Measurements from ENCODE around the gene DOCK9.

DNA sequence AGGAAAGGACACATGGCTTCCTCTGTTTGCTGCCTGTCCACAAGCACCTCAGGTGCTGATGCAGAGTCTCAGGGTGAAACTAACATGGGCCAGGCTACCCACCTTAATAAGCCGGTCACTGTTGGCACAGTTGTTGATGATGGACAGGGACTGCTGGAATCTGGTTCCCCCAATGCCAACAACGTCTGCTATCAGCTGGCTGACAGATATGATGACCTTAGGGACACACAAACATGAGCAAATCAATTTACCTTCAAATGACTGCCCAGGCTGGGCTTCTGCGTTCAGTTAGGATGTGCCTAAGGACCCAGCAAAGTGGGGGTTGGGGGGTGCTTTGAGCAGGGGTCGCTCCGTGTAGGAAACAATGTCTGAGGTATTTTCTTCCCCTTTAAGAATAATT is 148.3 kb downstream of the DOCK9 start:
- TF ChIP-seq, protein P1, sequence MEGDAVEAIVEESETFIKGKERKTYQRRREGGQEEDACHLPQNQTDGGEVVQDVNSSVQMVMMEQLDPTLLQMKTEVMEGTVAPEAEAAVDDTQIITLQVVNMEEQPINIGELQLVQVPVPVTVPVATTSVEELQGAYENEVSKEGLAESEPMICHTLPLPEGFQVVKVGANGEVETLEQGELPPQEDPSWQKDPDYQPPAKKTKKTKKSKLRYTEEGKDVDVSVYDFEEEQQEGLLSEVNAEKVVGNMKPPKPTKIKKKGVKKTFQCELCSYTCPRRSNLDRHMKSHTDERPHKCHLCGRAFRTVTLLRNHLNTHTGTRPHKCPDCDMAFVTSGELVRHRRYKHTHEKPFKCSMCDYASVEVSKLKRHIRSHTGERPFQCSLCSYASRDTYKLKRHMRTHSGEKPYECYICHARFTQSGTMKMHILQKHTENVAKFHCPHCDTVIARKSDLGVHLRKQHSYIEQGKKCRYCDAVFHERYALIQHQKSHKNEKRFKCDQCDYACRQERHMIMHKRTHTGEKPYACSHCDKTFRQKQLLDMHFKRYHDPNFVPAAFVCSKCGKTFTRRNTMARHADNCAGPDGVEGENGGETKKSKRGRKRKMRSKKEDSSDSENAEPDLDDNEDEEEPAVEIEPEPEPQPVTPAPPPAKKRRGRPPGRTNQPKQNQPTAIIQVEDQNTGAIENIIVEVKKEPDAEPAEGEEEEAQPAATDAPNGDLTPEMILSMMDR (IDR thresholded peaks at IDR 0.05): no peak
- TF ChIP-seq SIN3A (IDR thresholded peaks at IDR 0.05; ENCODE audit: borderline replicate concordance, insufficient read depth, low read depth, low read length): no peak

All from Panc1 (cell line).